ENCODE measurements around the gene BAD.

GRCh38 chr11:64262271-64263002, 22.0 kb downstream of the BAD start:
- no peak for TF ChIP-seq POLR2AphosphoS5 (IDR thresholded peaks at IDR 0.05; ENCODE audit: low read length)
- no peak for TF ChIP-seq NR2C1 (IDR thresholded peaks at IDR 0.05)
- TF ChIP-seq TCF12 (IDR thresholded peaks at IDR 0.05; ENCODE audit: low read depth, low read length), result no peak
- no peak for TF ChIP-seq CTCF (IDR thresholded peaks at IDR 0.05 in 2 of 3, conservative IDR thresholded peaks at IDR 0.05 in 1 of 3; ENCODE audit: control insufficient read depth in 2 of 3, extremely low read depth in 1 of 3, insufficient read depth in 1 of 3, low read depth in 3 of 3, low read length in 3 of 3)
- TF ChIP-seq SP1 (IDR thresholded peaks at IDR 0.05; ENCODE audit: low read depth, low read length), result no peak
- TF ChIP-seq YBX1 (IDR thresholded peaks at IDR 0.05), result no peak
